Heart left ventricle (tissue), 16 donors: Measurements from ENCODE around the gene DCK. TPM values are rescaled to one million over a fixed set of nuclear protein-coding genes. Genes with fewer than 3 reads are reported as not detected.
"Not testable (repeated sequence)": the region's sequence is repeated elsewhere in the genome, so short reads cannot be mapped to it uniquely, and the experiment has no call there.

Source experiments
- ATAC-seq, 4 donors: fragments of 200-7000 bp; cut with Tn5 transposase; one replicate each; pipeline ENCODE4 v1.9.1; 2020 to 2022; ENCODE audit warnings: moderate library complexity in 4 of 4, mild to moderate bottlenecking in 3 of 4, moderate number of reproducible peaks in 1 of 4
- DNase-seq, 5 donors: peaks; one replicate each; pipeline ENCODE4 v3.0.0-alpha.2; 2020
- H3K27ac ChIP-seq, 12 donors: fragments of 200-600 bp; sonication (generic) in 4 of 12; one replicate each; pipeline versions ENCODE4 v1.5.0 to v1.8.0; 2016 to 2022; ENCODE audit warnings: mild to moderate bottlenecking in 2 of 12
- H3K27me3 ChIP-seq, 9 donors: fragments of 200-600 bp; sonication (generic) in 2 of 9; one replicate each; pipeline versions ENCODE4 v1.5.1 to v1.8.0; 2016 to 2022; ENCODE audit warnings: mild to moderate bottlenecking in 3 of 9
- H3K36me3 ChIP-seq, 9 donors: fragments of 200-600 bp; sonication (generic) in 2 of 9; one replicate each; pipeline versions ENCODE4 v1.5.0 to v1.8.0; 2018 to 2022; ENCODE audit warnings: mild to moderate bottlenecking in 2 of 9
- H3K4me1 ChIP-seq, 12 donors: fragments of 200-600 bp; sonication (generic) in 4 of 12; one replicate each; pipeline versions ENCODE4 v1.5.0 to v1.8.0; 2016 to 2022; ENCODE audit warnings: mild to moderate bottlenecking in 3 of 12
- H3K4me3 ChIP-seq, 12 donors: fragments of 200-600 bp; sonication (generic) in 4 of 12; one replicate each; pipeline versions ENCODE4 v1.5.0 to v1.8.0; 2017 to 2022; ENCODE audit warnings: mild to moderate bottlenecking in 9 of 12, moderate library complexity in 4 of 12
- H3K9me3 ChIP-seq, 12 donors: fragments of 200-600 bp; sonication (generic) in 4 of 12; one replicate each; pipeline versions ENCODE4 v1.5.0 to v1.8.0; 2016 to 2022; ENCODE audit warnings: mild to moderate bottlenecking in 1 of 12
- CTCF ChIP-seq, 12 donors: fragments of 200-600 bp; sonication (generic) in 4 of 12; IDR thresholded peaks; one replicate each; pipeline versions ENCODE4 v1.5.0 to v1.8.0; 2018 to 2022; ENCODE audit warnings: antibody characterized with exemption in 12 of 12, mild to moderate bottlenecking in 5 of 12
- POLR2A ChIP-seq, 2 donors: fragments of 450-650 bp; IDR thresholded peaks; one replicate each; pipeline ENCODE4 v1.6.1; 2017; ENCODE audit warnings: antibody characterized with exemption in 2 of 2, mild to moderate bottlenecking in 2 of 2, moderate library complexity in 2 of 2
- WGBS, 4 donors: extraction: QIAGEN DNeasy Blood & Tissue Kit in 2 of 4; methylation state at CpG; one replicate each; pipeline versions ENCODE4 v1.1.5 to v1.1.7; 2013 to 2018; 5-methylcytosine and 5-hydroxymethylcytosine counted together
- intact Hi-C, 10 donors: fragments of 100-400 bp; cut with DNase I; formaldehyde crosslinking; loops; one replicate each; pipeline versions ENCODE4 v1.11.1 to v1.14.2; 2022
- polyA plus RNA-seq, 2 donors: library from polyadenylated mRNA; stranded (reverse); fragments of 200-250 nt; gene quantifications; one replicate each; pipeline ENCODE4 v1.2.3, GENCODE V29; 2013
- total RNA-seq, 9 donors: library from RNA; depleted of rRNA in 2 of 9; stranded (reverse); fragments of >200 nt in 2 of 9; fragmentation: NEBNext Ultra II Directional in 3 of 9; extraction: Animal tissue kit (Norgen Biotek cat#: 25700) in 3 of 9; gene quantifications; one replicate each; pipeline versions ENCODE4 v1.1.0 to v1.2.4, GENCODE V29; 2016 to 2023
- donor health status: ischemic (EF 13 %, LVEDD 7.1; RV severe dilation, severe dysfunction).
- donor health status: healthy with polysubstance abuse.
- donor health status: DM: no; HTN: yes; CAD: no.
- donor health status: DM: no; HTN: no; CAD: no.
- donor health status: ischemic (EF 25% LVEDD 6.9; RV normal size, moderate dysfunction).
- donor health status: ischemic (EF 25% LVEDD 5.7; RV mildly dilated, moderate dysfunction).
- donor health status: healthy.
- donor health status: DM: yes; HTN: yes; CAD: no.
- donor health status: ischemic (EF 35%, LVEDD 5.7; RV mildly dilated, moderate dysfunction).
- donor health status: nonischemic (EF 11% LVEDD 7.7; RV severe dilation, severe dysfunction).
- donor health status: DM: yes; HTN: yes; CAD: no.
- donor health status: PGD.
- donor health status: ischemic (EF 29% LVEDD 5.4; RV normal size, mild dysfunction).
- donor health status: nonischemic (EF 23%, LVEDD 6.1; RV moderate dilation, normal function).

DCK gene
- total and polyA plus RNA-seq, 11 donors: 1.7 to 12.6 (median 6.8) TPM

GRCh38 chr4:71011451-71011850 is 18.0 kb downstream of the DCK start:
- WGBS, 4 donors: 89 to 94% (median 93%) methylated on average over 4 of the region's 4 CpGs
- H3K36me3 ChIP-seq: peaks cover 0 to 6% (median 0%) of the 10 kb centered on the region in 9 donors
- ATAC-seq (no peak), DNase-seq (no peak)
- intact Hi-C loops: loop anchor here in 1 of 10 donors (10.0 kb wide), 1 partner anchor 357 kb away; no protein-coding TSS in a partner anchor
- H3K4me1 ChIP-seq: peaks cover 0 to 14% (median 0%) of the 10 kb centered on the region in 12 donors
- TF ChIP-seq CTCF (IDR thresholded peaks at IDR 0.05): no peak
- TF ChIP-seq POLR2A (IDR thresholded peaks at IDR 0.05): no peak
- H3K27ac ChIP-seq: no peak overlapping the region
- H3K4me3 ChIP-seq: no peak overlapping the region
- H3K9me3 ChIP-seq: no peaks in the 10 kb centered on the region
- no peaks in the 10 kb centered on the region for H3K27me3 ChIP-seq

- H3K4me3 ChIP-seq, H3K4me1 ChIP-seq, H3K27ac ChIP-seq, ATAC-seq, H3K27me3 ChIP-seq, DNase-seq, H3K36me3 ChIP-seq: not testable (repeated sequence)
- intact Hi-C loops: loop anchor here in 1 of 10 donors (10.0 kb wide), 1 partner anchor 363 kb away; no protein-coding TSS in a partner anchor
- 92 to 100% (median 97%) methylated on average over 2 of the region's 2 CpGs for WGBS, 4 donors
- peaks cover 0 to 11% (median 0%) of the 10 kb centered on the region in 12 donors for H3K9me3 ChIP-seq
Measured at GRCh38 chr4:71017391-71017790, 23.9 kb downstream of the DCK start.

GRCh38 chr4:71020611-71021010 is 27.2 kb downstream of the DCK start:
- intact Hi-C loops: no loop called here
- peaks cover 0 to 8% (median 2%) of the 10 kb centered on the region in 12 donors for H3K4me1 ChIP-seq
- H3K27ac ChIP-seq: no peak overlapping the region
- H3K27me3 ChIP-seq: no peaks in the 10 kb centered on the region
- peaks cover 0 to 11% (median 0%) of the 10 kb centered on the region in 12 donors for H3K9me3 ChIP-seq
- 20 to 39% (median 28%) methylated on average over 1 of the region's 1 CpG for WGBS, 4 donors
- DNase-seq (no peak), ATAC-seq (no peak)
- TF ChIP-seq POLR2A (IDR thresholded peaks at IDR 0.05): no peak
- TF ChIP-seq CTCF (IDR thresholded peaks at IDR 0.05): no peak
- H3K4me3 ChIP-seq: no peak overlapping the region
- peaks cover 0 to 14% (median 0%) of the 10 kb centered on the region in 9 donors for H3K36me3 ChIP-seq

- Histone ChIP-seq H3K4me1 (peaks cover 0 to 15% (median 8%) of the 10 kb centered on the region in 12 donors), H3K4me3 (no peak overlapping the region), H3K27ac (no peak overlapping the region), H3K27me3 (no peaks in the 10 kb centered on the region), H3K36me3 (peaks cover 0 to 50% (median 10%) of the 10 kb centered on the region in 9 donors), H3K9me3 (no peaks in the 10 kb centered on the region)
- ATAC-seq (no peak), DNase-seq (no peak)
- 67 to 71% (median 70%) methylated on average over 3 of the region's 3 CpGs for whole genome bisulfite sequencing, 4 donors
- TF ChIP-seq POLR2A (IDR thresholded peaks at IDR 0.05): no peak
- TF ChIP-seq CTCF (IDR thresholded peaks at IDR 0.05): no peak
- intact Hi-C loops: no loop called here
Measured at GRCh38 chr4:71025654-71026053, 32.2 kb downstream of the DCK start.

GRCh38 chr4:71026086-71026485 is 32.6 kb downstream of the DCK start:
- Histone ChIP-seq H3K4me3 (no peak overlapping the region), H3K9me3 (no peaks in the 10 kb centered on the region), H3K4me1 (peaks cover 0 to 15% (median 7%) of the 10 kb centered on the region in 12 donors), H3K27ac (no peak overlapping the region), H3K27me3 (no peaks in the 10 kb centered on the region), H3K36me3 (peaks cover 0 to 54% (median 10%) of the 10 kb centered on the region in 9 donors)
- ATAC-seq (peak; percentile 69 to 88 (median 78)), DNase-seq (peak in 1 of 5 donors; percentile 21)
- WGBS, 4 donors: 30 to 37% (median 33%) methylated on average over 2 of the region's 2 CpGs
- intact Hi-C loops: no loop called here
- TF ChIP-seq POLR2A (IDR thresholded peaks at IDR 0.05) (no peak), CTCF (IDR thresholded peaks at IDR 0.05) (no peak)
